Vagina (tissue), 2 donors: ENCODE measurements around the gene TBC1D23.
"Not testable (repeated sequence)": the region's sequence is repeated elsewhere in the genome, so short reads cannot be mapped to it uniquely, and the experiment has no call there.

ENCODE experiments used
- POLR2AphosphoS5 ChIP-seq, 2 donors: sonication (generic); formaldehyde crosslinking; IDR thresholded peaks; one replicate each; pipeline ENCODE4 v1.9.0; 2017; ENCODE audit warnings: antibody characterized with exemption in 2 of 2, mild to moderate bottlenecking in 2 of 2, low read depth in 1 of 2; ENCODE audit not compliant: insufficient read depth in 1 of 2
- TF ChIP-seq, protein P1 (sequence below), 3 experiments: fragments of 450-650 bp in 2 of 3; fragments of 200-600 bp in 1 of 3; sonication (generic) in 1 of 3; IDR thresholded peaks; one replicate each; pipeline ENCODE4 v1.5.1; 2017 to 2019; ENCODE audit warnings: antibody characterized with exemption in 3 of 3, mild to moderate bottlenecking in 2 of 3, moderate library complexity in 2 of 3

DNA sequence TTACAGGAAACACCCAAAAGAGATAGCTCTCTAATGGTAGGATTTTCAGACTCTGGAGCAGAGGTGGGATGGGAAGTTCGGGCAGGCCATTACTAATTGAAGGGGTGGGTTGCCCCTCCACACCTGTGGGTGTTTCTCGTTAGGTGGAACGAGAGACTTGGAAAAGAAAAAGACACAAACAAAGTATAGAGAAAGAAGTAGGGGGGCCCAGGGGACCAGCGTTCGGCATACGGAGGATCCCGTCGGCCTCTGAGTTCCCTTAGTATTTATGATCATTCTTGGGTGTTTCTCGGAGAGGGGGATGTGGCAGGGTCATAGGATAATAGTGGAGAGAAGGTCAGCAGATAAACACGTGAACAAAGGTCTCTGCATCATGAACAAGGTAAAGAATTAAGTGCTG, 75.4 kb downstream of the TBC1D23 start:
- TF ChIP-seq, protein P1, sequence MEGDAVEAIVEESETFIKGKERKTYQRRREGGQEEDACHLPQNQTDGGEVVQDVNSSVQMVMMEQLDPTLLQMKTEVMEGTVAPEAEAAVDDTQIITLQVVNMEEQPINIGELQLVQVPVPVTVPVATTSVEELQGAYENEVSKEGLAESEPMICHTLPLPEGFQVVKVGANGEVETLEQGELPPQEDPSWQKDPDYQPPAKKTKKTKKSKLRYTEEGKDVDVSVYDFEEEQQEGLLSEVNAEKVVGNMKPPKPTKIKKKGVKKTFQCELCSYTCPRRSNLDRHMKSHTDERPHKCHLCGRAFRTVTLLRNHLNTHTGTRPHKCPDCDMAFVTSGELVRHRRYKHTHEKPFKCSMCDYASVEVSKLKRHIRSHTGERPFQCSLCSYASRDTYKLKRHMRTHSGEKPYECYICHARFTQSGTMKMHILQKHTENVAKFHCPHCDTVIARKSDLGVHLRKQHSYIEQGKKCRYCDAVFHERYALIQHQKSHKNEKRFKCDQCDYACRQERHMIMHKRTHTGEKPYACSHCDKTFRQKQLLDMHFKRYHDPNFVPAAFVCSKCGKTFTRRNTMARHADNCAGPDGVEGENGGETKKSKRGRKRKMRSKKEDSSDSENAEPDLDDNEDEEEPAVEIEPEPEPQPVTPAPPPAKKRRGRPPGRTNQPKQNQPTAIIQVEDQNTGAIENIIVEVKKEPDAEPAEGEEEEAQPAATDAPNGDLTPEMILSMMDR (IDR thresholded peaks at IDR 0.05): not testable (repeated sequence)
- TF ChIP-seq POLR2AphosphoS5 (IDR thresholded peaks at IDR 0.05; ENCODE audit: insufficient read depth in 1 of 2, low read depth in 1 of 2): not testable (repeated sequence)
